Smooth muscle cell (in vitro differentiated cells): ENCODE results near the gene PPL. TPM values are rescaled to one million over a fixed set of nuclear protein-coding genes. Genes with fewer than 3 reads are reported as not detected.

ENCODE experiments used
- DNase-seq: peaks from one replicate; lab custom pipeline; 2025; ENCODE audit not compliant: unreplicated experiment; lab: John Stamatoyannopoulos, UW
- H2AFZ ChIP-seq: fragments of 200-600 bp; sonication (generic); 2 replicates; pipeline ENCODE4 v1.6.0; 2016; ENCODE audit warnings: antibody characterized with exemption, low read depth, mild to moderate bottlenecking
- H3F3A ChIP-seq: fragments of 200-600 bp; sonication (generic); 2 replicates; pipeline ENCODE4 v1.6.0; 2017; ENCODE audit warnings: antibody characterized with exemption, low read depth
- H3K27ac ChIP-seq: fragments of 200-600 bp; sonication (generic); 2 replicates; pipeline ENCODE4 v1.5.1; 2016; ENCODE audit warnings: low read depth, mild to moderate bottlenecking
- H3K27me3 ChIP-seq: fragments of 200-600 bp; sonication (generic); 2 replicates; pipeline ENCODE4 v1.6.1; 2016; ENCODE audit warnings: low read depth, mild to moderate bottlenecking
- H3K36me3 ChIP-seq: fragments of 200-600 bp; sonication (generic); 2 replicates; pipeline ENCODE4 v1.5.1; 2016; ENCODE audit warnings: low read depth
- H3K4me1 ChIP-seq: fragments of 200-600 bp; sonication (generic); 2 replicates; pipeline ENCODE4 v1.5.1; 2016; ENCODE audit warnings: low read depth
- H3K4me2 ChIP-seq: fragments of 200-600 bp; sonication (generic); 2 replicates; pipeline ENCODE4 v1.6.0; 2016; ENCODE audit warnings: mild to moderate bottlenecking
- H3K4me3 ChIP-seq: fragments of 200-600 bp; sonication (generic); 2 replicates; pipeline ENCODE4 v1.5.1; 2016; ENCODE audit warnings: mild to moderate bottlenecking
- H3K79me2 ChIP-seq: fragments of 200-600 bp; sonication (generic); 2 replicates; pipeline ENCODE4 v1.6.0; 2016; ENCODE audit warnings: low read depth, mild to moderate bottlenecking
- H3K9ac ChIP-seq: fragments of 200-600 bp; sonication (generic); 2 replicates; pipeline ENCODE4 v1.6.0; 2016; ENCODE audit warnings: low read depth
- H3K9me3 ChIP-seq: fragments of 200-600 bp; sonication (generic); replicated peaks from 2 replicates; pipeline ENCODE4 v1.5.1; 2016; ENCODE audit warnings: low read depth
- H4K20me1 ChIP-seq: fragments of 200-600 bp; sonication (generic); 2 replicates; pipeline ENCODE4 v1.6.0; 2016; ENCODE audit warnings: low read depth
- WGBS: methylation state at CpG from one replicate; pipeline ENCODE4 v1.1.7; 2016; ENCODE audit warnings: low lambda C conversion rate; 5-methylcytosine and 5-hydroxymethylcytosine counted together
- polyA plus RNA-seq: library from polyadenylated mRNA; unstranded; fragments of >200 nt; fragmentation: Nextera tagmentation; extraction: Ambion mirVana; gene quantifications from 2 replicates; pipeline ENCODE4 v1.2.1, GENCODE V29; 2016
- total RNA-seq: library from RNA; depleted of rRNA; stranded (reverse); fragments of >200 nt; gene quantifications from 2 replicates; pipeline ENCODE4 v1.2.3, GENCODE V29; 2014
- TF ChIP-seq, protein P1 (sequence below): fragments of 200-600 bp; sonication (generic); IDR thresholded peaks from 2 replicates; pipeline ENCODE4 v1.5.1; 2017; ENCODE audit warnings: borderline replicate concordance, mild to moderate bottlenecking, antibody characterized with exemption; ENCODE audit not compliant: insufficient read depth, poor library complexity, severe bottlenecking

The PPL gene
- total and polyA plus RNA-seq, 2 experiments from 2014 or later: 3.0 to 7.7 TPM

- H3K9ac ChIP-seq: no peak overlapping the region
- H3K4me1 ChIP-seq: no peaks in the 10 kb centered on the region
- H3K27me3 ChIP-seq: no peaks in the 10 kb centered on the region
- no peak overlapping the region for H2AFZ ChIP-seq
- no peaks in the 10 kb centered on the region for H3K36me3 ChIP-seq
- no peaks in the 10 kb centered on the region for H3K9me3 ChIP-seq
- H3K4me2 ChIP-seq: no peak overlapping the region
- H3K27ac ChIP-seq: no peak overlapping the region
- DNase-seq: no peak
- TF ChIP-seq, protein P1, sequence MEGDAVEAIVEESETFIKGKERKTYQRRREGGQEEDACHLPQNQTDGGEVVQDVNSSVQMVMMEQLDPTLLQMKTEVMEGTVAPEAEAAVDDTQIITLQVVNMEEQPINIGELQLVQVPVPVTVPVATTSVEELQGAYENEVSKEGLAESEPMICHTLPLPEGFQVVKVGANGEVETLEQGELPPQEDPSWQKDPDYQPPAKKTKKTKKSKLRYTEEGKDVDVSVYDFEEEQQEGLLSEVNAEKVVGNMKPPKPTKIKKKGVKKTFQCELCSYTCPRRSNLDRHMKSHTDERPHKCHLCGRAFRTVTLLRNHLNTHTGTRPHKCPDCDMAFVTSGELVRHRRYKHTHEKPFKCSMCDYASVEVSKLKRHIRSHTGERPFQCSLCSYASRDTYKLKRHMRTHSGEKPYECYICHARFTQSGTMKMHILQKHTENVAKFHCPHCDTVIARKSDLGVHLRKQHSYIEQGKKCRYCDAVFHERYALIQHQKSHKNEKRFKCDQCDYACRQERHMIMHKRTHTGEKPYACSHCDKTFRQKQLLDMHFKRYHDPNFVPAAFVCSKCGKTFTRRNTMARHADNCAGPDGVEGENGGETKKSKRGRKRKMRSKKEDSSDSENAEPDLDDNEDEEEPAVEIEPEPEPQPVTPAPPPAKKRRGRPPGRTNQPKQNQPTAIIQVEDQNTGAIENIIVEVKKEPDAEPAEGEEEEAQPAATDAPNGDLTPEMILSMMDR: no peak
- no peaks in the 10 kb centered on the region for H3F3A ChIP-seq
- whole genome bisulfite sequencing: 85% methylated on average over 4 of the region's 4 CpGs
- peaks cover 19% of the 10 kb centered on the region for H4K20me1 ChIP-seq
- no peak overlapping the region for H3K4me3 ChIP-seq
- no peaks in the 10 kb centered on the region for H3K79me2 ChIP-seq
These were observed 57.9 kb downstream of the PPL start for GRCh38 chr16:4879049-4879448.

DNA sequence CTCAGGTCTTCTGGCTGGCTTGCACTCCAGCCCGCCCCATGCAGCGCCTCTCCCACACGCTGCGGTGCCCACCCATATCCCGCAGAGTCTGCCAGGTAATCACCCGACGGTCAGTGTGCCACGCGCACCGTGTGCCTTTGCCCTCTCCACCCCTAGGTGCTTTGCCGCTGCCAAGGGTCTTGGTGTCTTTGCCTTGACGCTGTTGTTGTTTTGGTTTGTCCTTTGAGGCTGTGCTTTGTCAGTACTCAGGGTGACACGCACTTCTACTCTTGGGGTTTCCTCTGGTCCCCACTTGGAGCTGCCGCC, 59.6 kb downstream of the PPL start:
- Histone ChIP-seq H3K27ac (no peak overlapping the region), H3K27me3 (no peaks in the 10 kb centered on the region), H3K9me3 (no peaks in the 10 kb centered on the region), H3K4me1 (no peaks in the 10 kb centered on the region), H3F3A (no peaks in the 10 kb centered on the region), H2AFZ (no peak overlapping the region), H4K20me1 (peaks cover 10% of the 10 kb centered on the region), H3K79me2 (no peaks in the 10 kb centered on the region), H3K36me3 (no peaks in the 10 kb centered on the region), H3K9ac (no peak overlapping the region), H3K4me3 (no peak overlapping the region), H3K4me2 (no peak overlapping the region)
- DNase-seq: no peak
- TF ChIP-seq, protein P1: no peak
- 96% methylated on average over 12 of the region's 14 CpGs for WGBS

- no peaks in the 10 kb centered on the region for H3K27me3 ChIP-seq
- H3F3A ChIP-seq: no peaks in the 10 kb centered on the region
- H3K79me2 ChIP-seq: no peaks in the 10 kb centered on the region
- no peak overlapping the region for H3K4me2 ChIP-seq
- H4K20me1 ChIP-seq: peaks cover 7% of the 10 kb centered on the region
- H3K27ac ChIP-seq: no peak overlapping the region
- WGBS: 97% methylated on average over 11 of the region's 11 CpGs
- H3K4me1 ChIP-seq: no peaks in the 10 kb centered on the region
- H2AFZ ChIP-seq: no peak overlapping the region
- TF ChIP-seq, protein P1: no peak
- H3K9me3 ChIP-seq: no peaks in the 10 kb centered on the region
- H3K36me3 ChIP-seq: no peaks in the 10 kb centered on the region
- DNase-seq: no peak
- H3K9ac ChIP-seq: no peak overlapping the region
- no peak overlapping the region for H3K4me3 ChIP-seq
These were observed 60.1 kb downstream of the PPL start for GRCh38 chr16:4876646-4877379.

DNA sequence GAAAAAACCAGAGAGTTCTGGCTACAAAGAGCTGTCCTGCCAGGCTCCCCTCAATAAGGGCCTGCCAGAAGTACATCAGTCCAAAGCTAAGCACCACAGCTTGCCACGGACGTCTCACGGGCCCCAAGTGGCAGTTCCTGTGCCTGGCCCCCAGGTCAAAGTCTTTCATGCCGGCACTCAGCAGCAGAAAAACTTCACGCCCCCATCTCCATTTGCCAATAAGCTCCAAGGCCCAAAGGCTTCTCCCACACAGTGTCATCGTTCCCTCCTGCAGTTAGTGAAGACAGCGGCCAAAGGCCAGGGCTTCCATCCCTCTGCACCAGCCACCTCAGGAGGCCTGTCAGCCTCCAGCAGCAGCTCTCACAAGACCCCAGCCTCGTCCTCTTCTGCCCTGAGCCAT, 62.3 kb downstream of the PPL start:
- Histone ChIP-seq H3K4me2 (no peak overlapping the region), H3K4me1 (no peaks in the 10 kb centered on the region), H3F3A (no peaks in the 10 kb centered on the region), H3K9ac (no peak overlapping the region), H3K27me3 (no peaks in the 10 kb centered on the region), H2AFZ (no peak overlapping the region), H3K27ac (no peak overlapping the region), H4K20me1 (peaks cover 8% of the 10 kb centered on the region), H3K9me3 (no peaks in the 10 kb centered on the region), H3K36me3 (no peaks in the 10 kb centered on the region), H3K4me3 (no peak overlapping the region), H3K79me2 (no peaks in the 10 kb centered on the region)
- DNase-seq: no peak
- WGBS: 96% methylated on average over 8 of the region's 8 CpGs
- TF ChIP-seq, protein P1: no peak
